Neural progenitor cell (in vitro differentiated cells): ENCODE measurements around the gene PLEKHO2. TPM values are rescaled to one million over a fixed set of nuclear protein-coding genes. Genes with fewer than 3 reads are reported as not detected.
A peak's percentile ranks its signal among the peaks of the same experiment; 100 is the strongest.

Source experiments
- DNase-seq: peaks from one replicate; pipeline ENCODE4 v3.0.0-alpha.2; 2016; ENCODE audit warnings: low spot score
- H2AFZ ChIP-seq: fragments of 200-600 bp; sonication (generic); replicated peaks from 2 replicates; pipeline ENCODE4 v1.6.1; 2016; ENCODE audit warnings: antibody characterized with exemption
- H3F3A ChIP-seq: fragments of 200-600 bp; sonication (generic); 2 replicates; pipeline ENCODE4 v1.6.1; 2016; ENCODE audit warnings: antibody characterized with exemption, low read depth
- H3K27ac ChIP-seq: fragments of 200-600 bp; sonication (generic); 2 replicates; pipeline ENCODE4 v1.5.1; 2016; ENCODE audit warnings: mild to moderate bottlenecking
- H3K27me3 ChIP-seq: fragments of 200-600 bp; sonication (generic); 2 replicates; pipeline ENCODE4 v1.6.1; 2016; ENCODE audit warnings: mild to moderate bottlenecking, moderate library complexity
- H3K36me3 ChIP-seq: fragments of 200-600 bp; sonication (generic); 2 replicates; pipeline ENCODE4 v1.5.1; 2016
- H3K4me1 ChIP-seq: fragments of 200-600 bp; sonication (generic); 2 replicates; pipeline ENCODE4 v1.6.1; 2016; ENCODE audit warnings: mixed run types
- H3K4me2 ChIP-seq: fragments of 200-600 bp; sonication (generic); 2 replicates; pipeline ENCODE4 v1.6.1; 2016
- H3K4me3 ChIP-seq: fragments of 200-600 bp; sonication (generic); 2 replicates; pipeline ENCODE4 v1.5.1; 2016
- H3K79me2 ChIP-seq: fragments of 200-600 bp; sonication (generic); 2 replicates; pipeline ENCODE4 v1.6.1; 2016; ENCODE audit warnings: low read depth
- H3K9ac ChIP-seq: fragments of 200-600 bp; sonication (generic); 2 replicates; pipeline ENCODE4 v1.6.1; 2016
- H3K9me3 ChIP-seq: fragments of 200-600 bp; sonication (generic); 2 replicates; pipeline ENCODE4 v1.5.1; 2016; ENCODE audit warnings: low read depth
- H4K20me1 ChIP-seq: fragments of 200-600 bp; sonication (generic); 2 replicates; pipeline ENCODE4 v1.6.1; 2016; ENCODE audit warnings: low read depth
- H3K27ac Mint-ChIP-seq: 3 replicates; pipeline ENCODE4 v1.8.0; 2021; ENCODE audit warnings: mixed read lengths
- H3K27me3 Mint-ChIP-seq: 2 replicates; pipeline ENCODE4 v1.8.0; 2022; ENCODE audit warnings: low read depth, mild to moderate bottlenecking, inconsistent platforms, moderate library complexity, mixed read lengths; ENCODE audit not compliant: insufficient read depth
- H3K36me3 Mint-ChIP-seq: 3 replicates; pipeline ENCODE4 v1.8.0; 2021; ENCODE audit warnings: mixed read lengths
- H3K4me1 Mint-ChIP-seq: 3 replicates; pipeline ENCODE4 v1.8.0; 2021; ENCODE audit warnings: mixed read lengths
- H3K4me3 Mint-ChIP-seq: 3 replicates; pipeline ENCODE4 v1.8.0; 2021; ENCODE audit warnings: mild to moderate bottlenecking, moderate library complexity, mixed read lengths
- H3K9me3 Mint-ChIP-seq: 3 replicates; pipeline ENCODE4 v1.8.0; 2020; ENCODE audit warnings: mixed read lengths
- EZH2 ChIP-seq: fragments of 200-600 bp; sonication (generic); IDR thresholded peaks from 2 replicates; pipeline ENCODE4 v1.6.1; 2017; ENCODE audit warnings: antibody characterized with exemption, mild to moderate bottlenecking, moderate library complexity
- EZH2phosphoT487 ChIP-seq: fragments of 200-600 bp; sonication (generic); IDR thresholded peaks from 2 replicates; pipeline ENCODE4 v1.6.1; 2017; ENCODE audit warnings: antibody characterized with exemption
- total RNA-seq: library from RNA; depleted of rRNA; stranded (reverse); fragments of >200 nt; gene quantifications from 2 replicates; pipeline ENCODE4 v1.2.3, GENCODE V29; 2015; ENCODE audit warnings: low replicate concordance
- TF ChIP-seq, protein P1 (sequence below): fragments of 200-600 bp; sonication (generic); IDR thresholded peaks from 2 replicates; pipeline ENCODE4 v1.5.1; 2017; ENCODE audit warnings: antibody characterized with exemption, mild to moderate bottlenecking

The PLEKHO2 gene
- total RNA-seq, 1 donor from 2014 or later = 7.7 TPM

DNA sequence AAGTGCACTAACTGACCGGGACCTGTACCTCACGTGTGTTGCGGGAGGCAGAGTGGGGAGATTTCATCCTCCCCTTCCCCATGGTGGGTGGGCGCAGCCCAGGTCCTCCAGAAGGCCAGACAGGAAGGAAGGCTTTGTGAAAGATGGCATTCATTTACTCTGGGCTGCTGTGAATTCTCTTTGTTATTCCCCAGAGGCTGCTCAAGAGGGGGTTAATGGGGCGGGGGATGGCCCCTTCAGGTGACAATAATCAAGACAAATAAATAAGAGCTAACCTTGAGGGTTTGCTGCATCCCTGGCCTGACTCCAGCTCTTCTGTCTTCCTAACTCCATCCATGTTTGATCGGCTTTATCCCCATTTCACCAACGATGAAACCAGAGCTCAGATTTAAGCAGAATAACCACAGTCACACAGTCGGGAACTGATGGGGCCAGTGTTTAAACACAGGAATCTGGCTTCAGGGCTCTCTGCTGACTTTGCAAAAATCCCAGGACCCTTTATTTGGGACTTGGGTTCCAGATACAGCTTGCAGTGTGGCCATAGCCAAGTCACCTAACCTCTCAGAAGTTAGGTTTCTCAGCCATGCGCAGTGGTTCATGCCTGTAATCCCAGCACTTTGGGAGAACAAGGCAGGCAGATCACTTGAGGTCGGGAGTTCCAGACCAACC lies 32.8 kb upstream of the PLEKHO2 start:
- no peak overlapping the region for H3K9ac ChIP-seq

DNA sequence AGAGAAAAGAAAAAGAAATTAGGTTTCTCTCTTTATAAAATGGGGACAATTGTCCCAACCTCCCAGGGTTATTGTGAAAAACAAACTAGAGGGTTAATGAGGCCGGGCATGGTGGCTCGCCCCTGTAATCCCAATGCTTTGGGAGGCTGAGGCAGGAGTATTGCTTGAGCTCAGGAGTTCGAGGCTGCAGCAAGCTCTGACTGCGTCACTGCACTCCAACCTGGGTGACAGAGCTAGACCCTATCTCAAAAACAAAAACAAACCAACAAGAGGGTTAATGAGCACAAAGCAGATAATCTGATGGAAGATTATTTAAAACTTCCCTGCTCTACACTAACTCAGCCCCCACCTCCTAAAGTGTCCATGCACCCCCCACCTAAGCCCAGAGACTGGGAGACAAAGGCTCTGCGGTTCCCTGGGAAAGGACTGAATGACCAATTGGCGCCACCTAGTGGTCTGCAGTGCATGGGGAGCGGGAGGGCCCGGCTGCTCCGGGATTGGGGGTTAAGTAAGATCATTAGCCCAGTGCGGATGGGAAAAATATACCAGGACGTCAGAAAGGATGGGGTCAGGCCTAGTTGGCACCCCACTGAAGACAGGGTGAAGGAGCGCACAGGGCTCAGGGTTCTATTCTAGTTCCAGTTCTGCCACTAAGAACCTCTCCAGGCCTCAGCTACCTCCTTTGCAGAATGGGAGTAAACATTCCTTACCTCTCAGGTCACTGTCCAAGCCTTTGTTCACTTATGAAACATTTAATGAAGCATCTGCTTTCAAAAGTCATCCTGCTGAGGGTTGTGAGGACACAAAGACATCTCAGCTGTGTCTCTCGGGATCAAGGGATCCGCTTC lies 31.8 kb upstream of the PLEKHO2 start:
- H3K27me3 Mint-ChIP-seq = peaks cover 12% of the 10 kb centered on the region
- H3K79me2 ChIP-seq = no peaks in the 10 kb centered on the region
- H3K4me2 ChIP-seq = peak overlapping the region; percentile 51
- peak overlapping the region; percentile 62 for H3K27ac Mint-ChIP-seq
- peaks cover 52% of the 10 kb centered on the region for H3K4me1 ChIP-seq
- no peaks in the 10 kb centered on the region for H3K27me3 ChIP-seq
- no peak overlapping the region for H3K9ac ChIP-seq
- no peaks in the 10 kb centered on the region for H3K36me3 Mint-ChIP-seq
- H3K9me3 ChIP-seq = no peaks in the 10 kb centered on the region
- peaks cover 49% of the 10 kb centered on the region for H3K4me1 Mint-ChIP-seq
- no peaks in the 10 kb centered on the region for H3K9me3 Mint-ChIP-seq
- H3K4me3 ChIP-seq = no peak overlapping the region
- peaks cover 67% of the 10 kb centered on the region for H3F3A ChIP-seq
- peak overlapping the region; percentile 31 for H3K4me3 Mint-ChIP-seq
- TF ChIP-seq, protein P1, sequence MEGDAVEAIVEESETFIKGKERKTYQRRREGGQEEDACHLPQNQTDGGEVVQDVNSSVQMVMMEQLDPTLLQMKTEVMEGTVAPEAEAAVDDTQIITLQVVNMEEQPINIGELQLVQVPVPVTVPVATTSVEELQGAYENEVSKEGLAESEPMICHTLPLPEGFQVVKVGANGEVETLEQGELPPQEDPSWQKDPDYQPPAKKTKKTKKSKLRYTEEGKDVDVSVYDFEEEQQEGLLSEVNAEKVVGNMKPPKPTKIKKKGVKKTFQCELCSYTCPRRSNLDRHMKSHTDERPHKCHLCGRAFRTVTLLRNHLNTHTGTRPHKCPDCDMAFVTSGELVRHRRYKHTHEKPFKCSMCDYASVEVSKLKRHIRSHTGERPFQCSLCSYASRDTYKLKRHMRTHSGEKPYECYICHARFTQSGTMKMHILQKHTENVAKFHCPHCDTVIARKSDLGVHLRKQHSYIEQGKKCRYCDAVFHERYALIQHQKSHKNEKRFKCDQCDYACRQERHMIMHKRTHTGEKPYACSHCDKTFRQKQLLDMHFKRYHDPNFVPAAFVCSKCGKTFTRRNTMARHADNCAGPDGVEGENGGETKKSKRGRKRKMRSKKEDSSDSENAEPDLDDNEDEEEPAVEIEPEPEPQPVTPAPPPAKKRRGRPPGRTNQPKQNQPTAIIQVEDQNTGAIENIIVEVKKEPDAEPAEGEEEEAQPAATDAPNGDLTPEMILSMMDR = peak; percentile 100
- no peak for TF ChIP-seq EZH2
- peak; percentile 94 for DNase-seq
- H4K20me1 ChIP-seq = no peaks in the 10 kb centered on the region
- H3K27ac ChIP-seq = no peak overlapping the region
- H2AFZ ChIP-seq = peak overlapping the region; percentile 26
- no peaks in the 10 kb centered on the region for H3K36me3 ChIP-seq

More for the DNA sequence above, 32.8 kb upstream of the PLEKHO2 start:
- H3K4me3 ChIP-seq = peak overlapping the region; percentile 11
- no peak overlapping the region for H3K4me3 Mint-ChIP-seq
- peaks cover 52% of the 10 kb centered on the region for H3K4me1 ChIP-seq
- no peaks in the 10 kb centered on the region for H3K36me3 Mint-ChIP-seq
- peak; percentile 57 for DNase-seq
- H3F3A ChIP-seq = peaks cover 65% of the 10 kb centered on the region
- H3K36me3 ChIP-seq = no peaks in the 10 kb centered on the region
- no peaks in the 10 kb centered on the region for H3K27me3 ChIP-seq
- H4K20me1 ChIP-seq = no peaks in the 10 kb centered on the region
- no peaks in the 10 kb centered on the region for H3K9me3 Mint-ChIP-seq
- peak overlapping the region; percentile 62 for H3K4me2 ChIP-seq
- TF ChIP-seq EZH2phosphoT487 = no peak
- TF ChIP-seq, protein P1 = no peak
- no peak for TF ChIP-seq EZH2
- no peak overlapping the region for H3K27ac ChIP-seq
- H3K79me2 ChIP-seq = no peaks in the 10 kb centered on the region
- H3K4me1 Mint-ChIP-seq = peaks cover 49% of the 10 kb centered on the region
- peak overlapping the region; percentile 16 for H3K27ac Mint-ChIP-seq
- no peak overlapping the region for H2AFZ ChIP-seq
- no peaks in the 10 kb centered on the region for H3K9me3 ChIP-seq
- H3K27me3 Mint-ChIP-seq = peaks cover 12% of the 10 kb centered on the region

DNA sequence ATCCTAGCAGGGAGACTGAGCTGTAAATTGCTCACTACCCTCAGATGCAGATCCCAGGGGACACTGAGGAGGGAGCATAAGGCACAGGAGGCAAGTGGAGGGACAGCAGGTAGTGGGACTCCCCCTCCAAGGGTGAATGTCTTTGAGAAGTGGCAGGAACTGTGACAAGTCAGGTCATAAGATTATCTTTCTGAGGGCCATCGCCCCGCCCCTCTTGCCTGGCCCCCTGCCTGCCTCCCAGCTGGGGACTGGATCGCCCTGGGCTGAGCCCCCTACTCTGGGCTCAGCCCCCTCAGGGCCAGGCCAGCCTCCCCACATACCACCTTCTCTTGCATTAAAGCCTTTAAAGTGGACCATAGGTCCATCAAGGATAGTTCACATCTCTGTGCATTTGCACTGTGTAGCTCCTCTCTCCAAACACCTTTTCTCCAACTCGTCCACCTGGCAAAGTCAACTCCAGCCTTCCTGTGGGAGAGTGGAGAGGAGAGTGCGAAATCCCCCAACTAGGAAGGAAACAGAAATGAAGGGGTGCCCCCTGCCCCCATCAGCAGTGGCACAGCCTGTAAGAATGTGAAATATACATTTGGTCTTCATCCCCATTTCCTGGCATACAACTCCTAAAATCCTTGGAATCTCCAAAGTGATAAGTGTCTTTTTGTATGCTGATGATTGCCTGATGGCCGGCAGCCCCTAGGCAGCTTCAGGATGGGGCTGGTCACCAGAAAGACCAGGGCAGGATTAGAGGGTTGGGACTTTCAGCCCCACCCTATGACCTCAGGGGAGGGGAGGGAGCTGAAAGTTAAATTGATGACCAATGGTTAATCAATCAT lies 31.0 kb upstream of the PLEKHO2 start:
- Mint-ChIP-seq H3K27me3 (peaks cover 12% of the 10 kb centered on the region), H3K4me1 (peaks cover 49% of the 10 kb centered on the region), H3K4me3 (peak overlapping the region; percentile 64), H3K9me3 (no peaks in the 10 kb centered on the region), H3K27ac (peak overlapping the region; percentile 28), H3K36me3 (no peaks in the 10 kb centered on the region)
- Histone ChIP-seq H3K4me3 (no peak overlapping the region), H3K27me3 (no peaks in the 10 kb centered on the region), H3K4me2 (peak overlapping the region; percentile 51), H4K20me1 (no peaks in the 10 kb centered on the region), H3K9me3 (no peaks in the 10 kb centered on the region), H3K27ac (no peak overlapping the region), H3K9ac (no peak overlapping the region), H3K36me3 (no peaks in the 10 kb centered on the region), H2AFZ (peak overlapping the region; percentile 26), H3F3A (peaks cover 73% of the 10 kb centered on the region), H3K4me1 (peaks cover 52% of the 10 kb centered on the region), H3K79me2 (no peaks in the 10 kb centered on the region)
- DNase-seq = no peak
- TF ChIP-seq EZH2phosphoT487 (no peak), EZH2 (no peak)
- TF ChIP-seq, protein P1 = no peak
